Endodermal cell (in vitro differentiated cells): ENCODE data around the gene SLC2A10. TPM values are rescaled to one million over a fixed set of nuclear protein-coding genes. Genes with fewer than 3 reads are reported as not detected.
A peak's percentile ranks its signal among the peaks of the same experiment; 100 is the strongest.

Source experiments
- DNase-seq: peaks from one replicate; pipeline ENCODE4 v3.0.0-alpha.2; 2017
- H3K27ac ChIP-seq: 2 replicates; pipeline ENCODE4 v1.5.1; 2013; ENCODE audit warnings: mild to moderate bottlenecking, low read depth, low read length, moderate library complexity
- H3K27me3 ChIP-seq: 2 replicates; pipeline ENCODE4 v1.6.1; 2013; ENCODE audit warnings: mild to moderate bottlenecking, low read length, moderate library complexity; ENCODE audit not compliant: insufficient read depth, control insufficient read depth, poor library complexity, severe bottlenecking
- H3K36me3 ChIP-seq: 2 replicates; pipeline ENCODE4 v1.7.0; 2013; ENCODE audit warnings: mild to moderate bottlenecking, low read length, moderate library complexity; ENCODE audit not compliant: control insufficient read depth, insufficient read depth
- H3K4me1 ChIP-seq: one replicate; pipeline ENCODE4 v1.7.0; 2013; ENCODE audit warnings: low read length; ENCODE audit not compliant: control insufficient read depth, insufficient read depth
- H3K4me3 ChIP-seq: 2 replicates; pipeline ENCODE4 v1.5.1; 2013; ENCODE audit warnings: mild to moderate bottlenecking, low read length, moderate library complexity
- H3K9ac ChIP-seq: 2 replicates; pipeline ENCODE4 v1.6.1; 2013; ENCODE audit warnings: mild to moderate bottlenecking, low read length, moderate library complexity; ENCODE audit not compliant: poor library complexity, severe bottlenecking; ENCODE audit errors: extremely low read depth
- H3K9me3 ChIP-seq: 2 replicates; pipeline ENCODE4 v1.6.1; 2013; ENCODE audit warnings: mild to moderate bottlenecking, low read length, moderate library complexity; ENCODE audit not compliant: control insufficient read depth
- H3K27ac Mint-ChIP-seq: 2 replicates; pipeline ENCODE4 v1.8.0; 2020; ENCODE audit warnings: mixed read lengths
- H3K27me3 Mint-ChIP-seq: 2 replicates; pipeline ENCODE4 v1.8.0; 2021; ENCODE audit warnings: mild to moderate bottlenecking, mixed read lengths; ENCODE audit not compliant: insufficient read depth
- H3K36me3 Mint-ChIP-seq: 2 replicates; pipeline ENCODE4 v1.8.0; 2020; ENCODE audit warnings: low read depth, mixed read lengths
- H3K4me1 Mint-ChIP-seq: 2 replicates; pipeline ENCODE4 v1.8.0; 2020; ENCODE audit warnings: mixed read lengths
- H3K4me3 Mint-ChIP-seq: 2 replicates; pipeline ENCODE4 v1.8.0; 2020; ENCODE audit warnings: mild to moderate bottlenecking, moderate library complexity, mixed read lengths
- H3K9me3 Mint-ChIP-seq: 2 replicates; pipeline ENCODE4 v1.8.0; 2020; ENCODE audit warnings: mild to moderate bottlenecking, mixed read lengths
- CTCF ChIP-seq: fragments of 200-600 bp; sonication (generic); conservative IDR thresholded peaks from 2 replicates; pipeline ENCODE4 v1.5.0; 2021; ENCODE audit warnings: antibody characterized with exemption, mild to moderate bottlenecking
- WGBS, 2 experiments: methylation state at CpG; one replicate each; pipeline versions ENCODE4 v1.1.5 to v1.1.7; 2013; ENCODE audit warnings: missing lambda C conversion rate in 2 of 2, mixed read lengths in 1 of 2; ENCODE audit not compliant: insufficient coverage in 1 of 2, insufficient read length in 1 of 2; 5-methylcytosine and 5-hydroxymethylcytosine counted together
- total RNA-seq, 2 donors: library from RNA; stranded (reverse); fragmentation: NEBNext Ultra II Directional in 1 of 2; extraction: Animal tissue kit (Norgen Biotek cat#: 25700) in 1 of 2; gene quantifications; 2 replicates in 1 of 2; 3 replicates in 1 of 2; pipeline ENCODE4 v1.2.1, GENCODE V29; 2021

SLC2A10 gene
- total RNA-seq, 2 donors from 2014 or later: 12.4 to 19.6 TPM

DNA sequence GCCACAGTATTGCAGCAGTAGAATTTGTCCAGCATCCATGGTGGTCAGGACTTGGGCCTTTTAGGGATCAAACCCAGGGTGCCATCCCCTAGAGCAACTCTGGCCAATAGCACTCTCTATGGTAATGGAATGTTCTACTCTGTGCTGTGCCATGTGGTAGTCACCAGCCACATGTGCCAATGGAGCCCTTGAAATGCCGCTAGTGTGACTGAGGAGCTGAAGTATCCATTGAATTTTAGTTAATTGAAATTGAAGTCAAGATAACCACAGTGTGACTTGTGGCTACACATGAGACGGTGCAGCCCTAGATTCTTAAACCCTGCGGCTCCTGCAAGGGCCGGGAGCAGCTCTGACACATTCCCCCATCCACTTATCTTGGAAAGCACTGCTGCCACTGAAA is 54.6 kb downstream of the SLC2A10 start:
- Mint-ChIP-seq H3K9me3 (no peaks in the 10 kb centered on the region), H3K27ac (no peak overlapping the region)
- 87 to 97% methylated on average over 4 of the region's 4 CpGs for WGBS, 2 experiments

GRCh38 chr20:46765506-46766120 is 56.2 kb downstream of the SLC2A10 start:
- Histone ChIP-seq H3K9ac (no peak overlapping the region), H3K36me3 (no peaks in the 10 kb centered on the region), H3K27me3 (no peaks in the 10 kb centered on the region), H3K27ac (no peak overlapping the region), H3K4me3 (no peak overlapping the region), H3K4me1 (no peaks in the 10 kb centered on the region), H3K9me3 (no peaks in the 10 kb centered on the region)
- Mint-ChIP-seq H3K27ac (no peak overlapping the region), H3K27me3 (peaks cover 1% of the 10 kb centered on the region), H3K4me1 (no peaks in the 10 kb centered on the region), H3K36me3 (no peaks in the 10 kb centered on the region), H3K4me3 (no peak overlapping the region), H3K9me3 (no peaks in the 10 kb centered on the region)
- TF ChIP-seq CTCF: no peak
- DNase-seq: no peak
- 88 to 95% methylated on average over 4 to 13 of the region's 13 CpGs for WGBS, 2 experiments

More for the DNA sequence above, 54.6 kb downstream of the SLC2A10 start:
- Histone ChIP-seq H3K27ac (no peak overlapping the region), H3K4me3 (no peak overlapping the region), H3K4me1 (no peaks in the 10 kb centered on the region), H3K9me3 (no peaks in the 10 kb centered on the region), H3K9ac (no peak overlapping the region), H3K27me3 (no peaks in the 10 kb centered on the region), H3K36me3 (no peaks in the 10 kb centered on the region)
- TF ChIP-seq CTCF: no peak
- DNase-seq: no peak
- Mint-ChIP-seq H3K27me3 (peaks cover 1% of the 10 kb centered on the region), H3K4me3 (no peak overlapping the region), H3K4me1 (no peaks in the 10 kb centered on the region), H3K36me3 (no peaks in the 10 kb centered on the region)

DNA sequence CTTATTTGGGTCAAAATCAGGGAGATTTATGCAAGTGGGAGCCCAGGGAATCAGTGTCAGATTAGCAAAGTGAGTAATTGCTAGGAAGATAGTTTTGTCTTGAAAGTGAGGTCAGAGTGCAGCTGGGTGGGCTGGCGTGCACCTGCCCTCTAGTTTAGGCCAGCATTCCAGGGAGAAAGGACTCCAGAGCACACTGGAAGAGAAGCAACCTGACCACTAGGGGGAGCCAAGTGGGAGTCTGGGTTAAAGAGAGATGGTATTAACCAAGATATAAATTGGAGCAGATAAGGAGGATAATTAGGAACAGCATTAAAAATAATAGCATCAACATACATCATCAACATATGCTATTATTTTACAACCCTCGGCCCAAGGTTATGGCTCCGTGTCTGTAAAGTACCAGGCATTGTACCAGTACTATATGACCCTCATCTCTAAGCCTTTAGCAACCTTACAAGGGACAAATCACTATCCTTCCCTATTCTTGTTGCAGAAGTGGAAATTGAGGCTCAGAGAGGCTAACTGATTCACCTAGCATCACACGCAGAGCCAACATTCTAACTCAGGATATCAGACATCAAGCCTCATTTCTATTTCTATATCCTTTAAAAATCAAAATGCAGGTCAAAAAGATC is 57.8 kb downstream of the SLC2A10 start:
- no peak overlapping the region for H3K9ac ChIP-seq
- Mint-ChIP-seq H3K27me3 (no peaks in the 10 kb centered on the region), H3K27ac (no peak overlapping the region), H3K4me3 (no peak overlapping the region), H3K9me3 (no peaks in the 10 kb centered on the region), H3K4me1 (no peaks in the 10 kb centered on the region), H3K36me3 (no peaks in the 10 kb centered on the region)
- peak; percentile 84 for DNase-seq
- no peak overlapping the region for H3K4me3 ChIP-seq
- H3K36me3 ChIP-seq: no peaks in the 10 kb centered on the region
- no peaks in the 10 kb centered on the region for H3K4me1 ChIP-seq
- TF ChIP-seq CTCF: peak; percentile 93
- 75 to 80% methylated on average over 3 to 4 of the region's 4 CpGs for WGBS, 2 experiments
- H3K27ac ChIP-seq: no peak overlapping the region
- no peaks in the 10 kb centered on the region for H3K9me3 ChIP-seq
- H3K27me3 ChIP-seq: no peaks in the 10 kb centered on the region
